ENCODE measurements around the gene CAVIN1.
"Not testable (repeated sequence)": the region's sequence is repeated elsewhere in the genome, so short reads cannot be mapped to it uniquely, and the experiment has no call there.

Gene CAVIN1

GRCh38 chr17:42404326-42405055, 18.6 kb downstream of the CAVIN1 start:
- no peak for DNase-seq

GRCh38 chr17:42403150-42403549, 19.9 kb downstream of the CAVIN1 start:
- DNase-seq: no peak

- no peak for DNase-seq
Observed at GRCh38 chr17:42402117-42402516, 20.9 kb downstream of the CAVIN1 start.

- DNase-seq: not testable (repeated sequence)
Observed at GRCh38 chr17:42400844-42401375, 22.1 kb downstream of the CAVIN1 start.

GRCh38 chr17:42399948-42400843, 22.9 kb downstream of the CAVIN1 start:
- DNase-seq: no peak

GRCh38 chr17:42399121-42399520, 23.9 kb downstream of the CAVIN1 start:
- DNase-seq: no peak

GRCh38 chr17:42395601-42396000, 27.5 kb downstream of the CAVIN1 start:
- DNase-seq: not testable (repeated sequence)

GRCh38 chr17:42394838-42395237, 28.2 kb downstream of the CAVIN1 start:
- no peak for DNase-seq

GRCh38 chr17:42392692-42393415, 30.2 kb downstream of the CAVIN1 start:
- DNase-seq: no peak

GRCh38 chr17:42391439-42391838, 31.6 kb downstream of the CAVIN1 start:
- DNase-seq: not testable (repeated sequence)

- DNase-seq: no peak
Observed at GRCh38 chr17:42389899-42390298, 33.2 kb downstream of the CAVIN1 start.

GRCh38 chr17:42389135-42389417, 34.0 kb downstream of the CAVIN1 start:
- no peak for DNase-seq

GRCh38 chr17:42388381-42389134, 34.5 kb downstream of the CAVIN1 start, which contains the start of gene STAT3:
Gene STAT3, minus strand, starts transcription at chr17:42388442. Its CDS starts 39,926 bp downstream, at chr17:42348516.
- DNase-seq: peak; percentile 98

GRCh38 chr17:42387661-42388380, 35.2 kb downstream of the CAVIN1 start:
- DNase-seq: no peak

- peak; percentile 31 for DNase-seq
Observed at GRCh38 chr17:42386777-42387657, 36.0 kb downstream of the CAVIN1 start.

- no peak for DNase-seq
Observed at GRCh38 chr17:42381898-42382297, 41.2 kb downstream of the CAVIN1 start.

GRCh38 chr17:42380935-42381334, 42.1 kb downstream of the CAVIN1 start:
- no peak for DNase-seq

GRCh38 chr17:42378959-42379594, 44.0 kb downstream of the CAVIN1 start:
- DNase-seq: no peak

- no peak for DNase-seq
Observed at GRCh38 chr17:42378359-42378958, 44.6 kb downstream of the CAVIN1 start.

- no peak for DNase-seq
Observed at GRCh38 chr17:42373896-42374295, 49.2 kb downstream of the CAVIN1 start.
